Right lobe of liver (tissue), 4 donors: ENCODE measurements around the gene LRPAP1.
"Not testable (repeated sequence)": the region's sequence is repeated elsewhere in the genome, so short reads cannot be mapped to it uniquely, and the experiment has no call there.

Experiments used
- POLR2A ChIP-seq: fragments of 450-650 bp; IDR thresholded peaks from one replicate; pipeline ENCODE4 v1.6.1; 2017; ENCODE audit warnings: antibody characterized with exemption, mild to moderate bottlenecking
- TF ChIP-seq, protein P1 (sequence below), 4 donors: fragments of 200-600 bp in 3 of 4; fragments of 450-650 bp in 1 of 4; IDR thresholded peaks; one replicate each; pipeline versions ENCODE4 v1.5.1 to v1.8.0; 2016 to 2022; ENCODE audit warnings: antibody characterized with exemption in 4 of 4, mild to moderate bottlenecking in 2 of 4
- donor health status: DM: no; HTN: no; CAD: no.
- donor health status: DM: no; HTN: no; CAD: no.
- donor health status: DM: no; HTN: yes; CAD: no.

DNA sequence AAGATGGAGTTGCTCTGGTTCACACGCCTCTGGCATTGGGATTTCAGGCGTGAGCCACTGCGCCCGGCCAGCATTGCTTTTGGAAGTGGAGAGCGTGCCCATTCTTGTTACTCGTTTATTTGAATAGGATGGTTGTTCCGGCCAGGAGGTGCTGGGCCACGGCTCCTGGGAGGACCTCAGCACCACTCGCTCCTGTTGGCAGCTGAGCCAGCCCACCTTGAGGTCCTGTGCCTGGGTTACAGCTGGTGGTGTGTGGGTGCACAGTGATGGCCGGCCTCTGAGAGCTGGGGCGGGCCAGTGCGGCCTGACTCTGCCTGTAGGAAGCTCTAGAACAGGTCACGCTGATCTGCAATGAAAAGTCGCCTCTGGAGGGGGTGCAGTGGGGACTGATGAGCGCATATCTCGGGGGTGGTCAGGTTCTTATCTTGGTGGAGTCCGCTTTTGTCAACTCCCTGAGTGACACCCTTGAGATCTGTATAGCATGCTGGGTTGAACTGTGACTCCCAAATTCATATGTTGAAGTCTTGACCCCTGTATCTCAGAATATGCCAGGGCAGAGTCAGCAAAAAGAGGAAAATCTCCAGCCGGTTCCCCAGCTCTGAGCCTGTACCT, 23.3 kb upstream of the LRPAP1 start:
- TF ChIP-seq, protein P1, sequence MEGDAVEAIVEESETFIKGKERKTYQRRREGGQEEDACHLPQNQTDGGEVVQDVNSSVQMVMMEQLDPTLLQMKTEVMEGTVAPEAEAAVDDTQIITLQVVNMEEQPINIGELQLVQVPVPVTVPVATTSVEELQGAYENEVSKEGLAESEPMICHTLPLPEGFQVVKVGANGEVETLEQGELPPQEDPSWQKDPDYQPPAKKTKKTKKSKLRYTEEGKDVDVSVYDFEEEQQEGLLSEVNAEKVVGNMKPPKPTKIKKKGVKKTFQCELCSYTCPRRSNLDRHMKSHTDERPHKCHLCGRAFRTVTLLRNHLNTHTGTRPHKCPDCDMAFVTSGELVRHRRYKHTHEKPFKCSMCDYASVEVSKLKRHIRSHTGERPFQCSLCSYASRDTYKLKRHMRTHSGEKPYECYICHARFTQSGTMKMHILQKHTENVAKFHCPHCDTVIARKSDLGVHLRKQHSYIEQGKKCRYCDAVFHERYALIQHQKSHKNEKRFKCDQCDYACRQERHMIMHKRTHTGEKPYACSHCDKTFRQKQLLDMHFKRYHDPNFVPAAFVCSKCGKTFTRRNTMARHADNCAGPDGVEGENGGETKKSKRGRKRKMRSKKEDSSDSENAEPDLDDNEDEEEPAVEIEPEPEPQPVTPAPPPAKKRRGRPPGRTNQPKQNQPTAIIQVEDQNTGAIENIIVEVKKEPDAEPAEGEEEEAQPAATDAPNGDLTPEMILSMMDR (IDR thresholded peaks at IDR 0.05), result not testable (repeated sequence)
- not testable (repeated sequence) for TF ChIP-seq POLR2A
